Kidney epithelial cell (primary cell): ENCODE data around the gene WDR86. TPM values are rescaled to one million over a fixed set of nuclear protein-coding genes. Genes with fewer than 3 reads are reported as not detected.
A peak's percentile ranks its signal among the peaks of the same experiment; 100 is the strongest.

ENCODE experiments used
- DNase-seq: peaks from one replicate; pipeline ENCODE4 v3.0.0-alpha.2; 2010; ENCODE audit warnings: low read depth
- H3K27me3 ChIP-seq: 2 replicates; pipeline ENCODE4 v1.6.0; 2011; ENCODE audit warnings: low read length; ENCODE audit not compliant: control insufficient read depth, insufficient read depth
- H3K36me3 ChIP-seq: 2 replicates; pipeline ENCODE4 v1.5.1; 2011; ENCODE audit warnings: low read length; ENCODE audit not compliant: control insufficient read depth, insufficient read depth
- H3K4me3 ChIP-seq: 2 replicates; pipeline ENCODE4 v1.5.1; 2011; ENCODE audit warnings: low read depth, mild to moderate bottlenecking, control low read depth, low read length
- total RNA-seq: library from RNA; depleted of rRNA; stranded (reverse); fragments of >200 nt; gene quantifications from 2 replicates; pipeline ENCODE4 v1.2.3, GENCODE V29; 2015
- TF ChIP-seq, protein P1 (sequence below): IDR thresholded peaks from 2 replicates; pipeline ENCODE4 v1.5.1; 2011; ENCODE audit warnings: mild to moderate bottlenecking, moderate library complexity, low read length, control low read depth, inconsistent platforms; ENCODE audit not compliant: insufficient read depth, poor library complexity, severe bottlenecking

The WDR86 gene
- total RNA-seq, 1 donor from 2014 or later, result 19.6 TPM

DNA sequence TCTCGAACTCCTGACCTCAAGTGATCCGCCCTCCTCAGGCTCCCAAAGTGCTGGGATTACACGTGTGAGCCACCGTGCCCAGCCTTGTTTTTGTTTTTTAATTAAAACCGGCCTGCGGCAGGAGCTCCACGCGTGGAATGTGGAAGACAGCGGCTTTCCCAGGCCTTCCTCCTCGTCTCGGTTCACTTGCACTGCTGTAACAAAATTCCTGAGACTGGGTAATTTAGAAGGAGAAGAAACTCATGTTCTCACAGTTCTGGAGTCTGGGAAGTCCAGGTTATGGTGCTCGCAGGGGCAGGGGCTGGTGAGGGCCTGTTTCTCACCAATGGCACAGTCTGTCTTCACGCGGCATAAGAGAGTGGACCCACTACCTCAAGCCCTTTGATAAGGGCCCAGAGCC is 44.5 kb upstream of the WDR86 start:
- TF ChIP-seq, protein P1, sequence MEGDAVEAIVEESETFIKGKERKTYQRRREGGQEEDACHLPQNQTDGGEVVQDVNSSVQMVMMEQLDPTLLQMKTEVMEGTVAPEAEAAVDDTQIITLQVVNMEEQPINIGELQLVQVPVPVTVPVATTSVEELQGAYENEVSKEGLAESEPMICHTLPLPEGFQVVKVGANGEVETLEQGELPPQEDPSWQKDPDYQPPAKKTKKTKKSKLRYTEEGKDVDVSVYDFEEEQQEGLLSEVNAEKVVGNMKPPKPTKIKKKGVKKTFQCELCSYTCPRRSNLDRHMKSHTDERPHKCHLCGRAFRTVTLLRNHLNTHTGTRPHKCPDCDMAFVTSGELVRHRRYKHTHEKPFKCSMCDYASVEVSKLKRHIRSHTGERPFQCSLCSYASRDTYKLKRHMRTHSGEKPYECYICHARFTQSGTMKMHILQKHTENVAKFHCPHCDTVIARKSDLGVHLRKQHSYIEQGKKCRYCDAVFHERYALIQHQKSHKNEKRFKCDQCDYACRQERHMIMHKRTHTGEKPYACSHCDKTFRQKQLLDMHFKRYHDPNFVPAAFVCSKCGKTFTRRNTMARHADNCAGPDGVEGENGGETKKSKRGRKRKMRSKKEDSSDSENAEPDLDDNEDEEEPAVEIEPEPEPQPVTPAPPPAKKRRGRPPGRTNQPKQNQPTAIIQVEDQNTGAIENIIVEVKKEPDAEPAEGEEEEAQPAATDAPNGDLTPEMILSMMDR, result no peak
- DNase-seq, result peak; percentile 37
- Histone ChIP-seq H3K27me3 (peaks cover 9% of the 10 kb centered on the region), H3K36me3 (no peaks in the 10 kb centered on the region), H3K4me3 (no peak overlapping the region)

DNA sequence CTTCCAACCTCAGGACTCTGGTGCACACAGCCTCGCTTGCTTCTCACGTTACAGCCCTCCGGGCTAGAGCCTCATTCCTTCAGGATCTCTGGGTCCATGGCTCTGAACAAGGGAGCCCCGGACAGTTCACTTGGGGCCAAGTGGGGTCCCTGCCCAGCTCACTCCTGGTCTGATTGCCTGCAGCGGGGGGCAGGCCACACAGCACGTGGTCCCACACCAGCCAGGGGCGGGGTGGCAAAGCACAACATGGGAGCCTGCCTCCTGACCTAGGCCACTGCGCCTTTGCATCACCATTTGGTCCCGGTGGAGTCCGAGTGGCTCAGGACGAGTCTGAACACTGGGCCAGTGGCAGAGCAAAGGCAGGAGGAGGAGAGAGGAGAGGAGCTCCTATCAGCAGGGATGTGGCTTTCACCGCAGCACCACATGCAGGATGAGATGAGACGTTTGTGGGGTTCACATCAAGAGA is 43.5 kb upstream of the WDR86 start:
- TF ChIP-seq, protein P1, result no peak
- DNase-seq, result no peak
- Histone ChIP-seq H3K36me3 (no peaks in the 10 kb centered on the region), H3K4me3 (no peak overlapping the region), H3K27me3 (peaks cover 9% of the 10 kb centered on the region)

DNA sequence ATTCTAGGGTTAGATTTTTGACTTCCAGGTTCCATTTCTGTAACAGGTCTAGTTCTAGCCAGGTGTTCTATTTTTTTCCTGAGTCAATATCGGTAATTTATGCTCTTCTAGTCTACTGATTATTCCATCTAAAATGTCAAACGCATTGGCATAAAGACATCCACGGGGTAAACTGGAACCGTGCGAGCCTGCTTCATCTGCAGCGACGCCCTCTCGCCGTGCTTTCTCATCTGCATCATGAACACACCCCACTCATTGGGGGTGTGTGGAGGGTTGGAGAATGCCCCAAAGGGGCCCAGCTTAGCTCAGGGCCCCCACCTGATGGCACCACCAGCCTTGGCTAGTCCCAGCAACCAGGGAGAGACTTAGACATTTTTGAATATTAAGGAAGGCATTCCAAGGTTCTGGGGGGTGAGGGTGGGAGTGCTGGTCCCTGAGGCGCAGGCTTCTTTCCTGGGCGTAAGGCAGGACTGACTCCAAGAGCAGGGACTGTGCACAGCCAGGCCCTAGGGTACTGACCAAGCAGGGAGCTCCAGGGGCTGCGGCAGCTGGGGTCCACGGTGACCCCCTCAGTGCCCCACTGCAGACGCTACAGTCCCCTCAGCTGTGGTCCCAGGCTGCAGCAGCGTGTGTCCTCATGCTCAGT is 43.0 kb upstream of the WDR86 start:
- Histone ChIP-seq H3K4me3 (no peak overlapping the region), H3K27me3 (peaks cover 9% of the 10 kb centered on the region), H3K36me3 (no peaks in the 10 kb centered on the region)
- DNase-seq, result no peak
- TF ChIP-seq, protein P1, result no peak

DNA sequence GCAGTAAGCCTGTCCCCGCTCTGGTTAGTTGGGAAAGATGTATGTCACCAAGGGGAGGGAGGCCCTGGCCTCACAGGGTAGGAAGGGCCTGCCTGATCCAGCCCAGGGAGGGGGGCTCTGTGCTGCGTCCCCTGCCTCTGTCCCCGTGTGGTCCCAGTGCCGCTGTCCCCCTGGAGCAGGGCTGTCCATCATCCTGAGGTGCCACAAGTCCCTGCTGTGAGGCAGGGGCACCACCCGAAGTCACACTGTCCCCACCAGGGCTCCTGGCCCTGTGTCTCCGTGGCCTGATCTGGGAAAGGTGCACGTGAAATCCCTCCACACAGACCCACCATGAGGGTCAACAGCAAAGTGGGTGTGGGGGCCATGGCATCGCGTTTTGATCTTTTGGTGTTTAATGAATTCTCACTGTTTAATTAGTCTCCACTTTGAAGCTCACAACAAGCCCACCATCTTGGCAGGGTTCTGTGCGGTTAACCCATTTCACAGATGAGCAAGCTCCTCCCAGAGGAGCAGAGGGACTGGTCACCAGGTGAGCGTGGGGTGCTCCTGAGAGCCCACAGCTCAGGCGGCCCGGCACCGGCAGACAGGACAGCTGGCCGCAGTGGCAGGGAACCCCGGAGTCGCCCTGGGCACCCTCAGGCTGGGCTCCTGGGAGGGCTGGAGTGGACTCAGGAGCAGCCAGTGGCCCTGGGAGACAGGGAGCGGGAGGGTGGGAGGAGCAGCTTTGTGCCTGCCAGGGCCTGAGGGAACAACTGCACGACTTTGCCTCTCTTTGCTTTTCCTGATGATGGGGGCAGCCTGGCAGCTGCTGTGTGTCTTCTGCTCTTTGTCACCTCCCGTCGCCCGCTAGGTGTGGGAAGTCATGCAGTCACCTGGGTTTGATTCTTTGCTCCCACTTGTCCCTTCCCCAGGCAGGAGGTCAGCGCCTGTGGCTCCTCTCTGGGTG is 42.1 kb upstream of the WDR86 start:
- Histone ChIP-seq H3K4me3 (no peak overlapping the region), H3K36me3 (no peaks in the 10 kb centered on the region), H3K27me3 (peaks cover 9% of the 10 kb centered on the region)
- DNase-seq, result no peak
- TF ChIP-seq, protein P1, result no peak

DNA sequence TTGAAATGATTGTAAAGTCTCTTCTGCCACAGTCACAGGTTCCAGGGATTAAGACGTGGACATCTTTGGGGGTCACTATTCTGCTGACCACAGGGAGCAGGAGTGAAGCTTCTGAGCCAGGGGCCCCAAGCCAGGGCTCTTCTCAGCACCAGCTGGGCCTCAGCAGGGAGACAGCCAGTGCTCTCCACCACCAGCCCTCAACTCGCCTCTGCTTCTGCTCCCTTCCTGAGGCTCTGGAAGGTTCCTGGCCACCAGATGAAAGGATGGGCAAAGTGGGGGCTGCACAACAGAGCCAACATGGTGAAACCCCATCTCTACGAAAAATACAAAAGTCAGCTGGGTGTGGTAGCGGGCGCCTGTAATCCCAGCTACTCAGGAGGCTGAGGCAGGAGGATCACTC is 41.3 kb upstream of the WDR86 start:
- Histone ChIP-seq H3K27me3 (peaks cover 9% of the 10 kb centered on the region), H3K36me3 (no peaks in the 10 kb centered on the region), H3K4me3 (no peak overlapping the region)
- TF ChIP-seq, protein P1, result no peak
- no peak for DNase-seq
